ENCODE results near the gene SETD5.

SETD5 gene

GRCh38 chr3:9409981-9410854 lies 12.8 kb downstream of the SETD5 start:
- DNase-seq (ENCODE audit: low read depth in 2 of 2), result no peak

- no peak for DNase-seq (ENCODE audit: low read depth in 2 of 2)
Measured at GRCh38 chr3:9411302-9411701, 13.9 kb downstream of the SETD5 start.

- DNase-seq (ENCODE audit: low read depth in 2 of 2), result no peak
Measured at GRCh38 chr3:9412293-9412692, 14.9 kb downstream of the SETD5 start.

GRCh38 chr3:9414826-9415225 lies 17.4 kb downstream of the SETD5 start:
- DNase-seq (ENCODE audit: low read depth in 2 of 2), result no peak

GRCh38 chr3:9415485-9416138 lies 18.2 kb downstream of the SETD5 start:
- no peak for DNase-seq (ENCODE audit: low read depth in 2 of 2)

- no peak for DNase-seq (ENCODE audit: low read depth in 2 of 2)
Measured at GRCh38 chr3:9416139-9416780, 18.8 kb downstream of the SETD5 start.

- DNase-seq (ENCODE audit: low read depth in 2 of 2), result no peak
Measured at GRCh38 chr3:9420850-9421549, 23.6 kb downstream of the SETD5 start.

GRCh38 chr3:9422712-9423424 lies 25.5 kb downstream of the SETD5 start:
- no peak for DNase-seq (ENCODE audit: low read depth in 2 of 2)

- no peak for DNase-seq (ENCODE audit: low read depth in 2 of 2)
Measured at GRCh38 chr3:9428411-9428810, 31.0 kb downstream of the SETD5 start.

GRCh38 chr3:9430733-9431132 lies 33.3 kb downstream of the SETD5 start:
- DNase-seq (ENCODE audit: low read depth in 2 of 2), result no peak

- DNase-seq (ENCODE audit: low read depth in 2 of 2), result no peak
Measured at GRCh38 chr3:9433627-9434521, 36.5 kb downstream of the SETD5 start.

- no peak for DNase-seq (ENCODE audit: low read depth in 2 of 2)
Measured at GRCh38 chr3:9435316-9435715, 37.9 kb downstream of the SETD5 start.

GRCh38 chr3:9439331-9439730 lies 41.9 kb downstream of the SETD5 start:
- DNase-seq (ENCODE audit: low read depth in 2 of 2), result no peak

GRCh38 chr3:9441501-9442221 lies 44.2 kb downstream of the SETD5 start:
- no peak for DNase-seq (ENCODE audit: low read depth in 2 of 2)

GRCh38 chr3:9448071-9448470 lies 50.7 kb downstream of the SETD5 start:
- DNase-seq (ENCODE audit: low read depth in 2 of 2), result no peak

GRCh38 chr3:9448643-9449042 lies 51.2 kb downstream of the SETD5 start:
- DNase-seq (ENCODE audit: low read depth in 2 of 2), result no peak

GRCh38 chr3:9450126-9450525 lies 52.7 kb downstream of the SETD5 start:
- no peak for DNase-seq (ENCODE audit: low read depth in 2 of 2)

- no peak for DNase-seq (ENCODE audit: low read depth in 2 of 2)
Measured at GRCh38 chr3:9450991-9451390, 53.6 kb downstream of the SETD5 start.

- DNase-seq (ENCODE audit: low read depth in 2 of 2), result no peak
Measured at GRCh38 chr3:9452417-9452816, 55.0 kb downstream of the SETD5 start.
